G401.6 (cell line): ENCODE results near the gene POU2F1.

Experiments
- FAIRE-seq: peaks from 2 replicates; lab custom pipeline; 2012; peaks lifted over from hg19 to GRCh38; lab: Jason Lieb, UNC

POU2F1 gene

GRCh38 chr1:167442854-167443565, 222.3 kb downstream of the POU2F1 start:
- no peak for FAIRE-seq

DNA sequence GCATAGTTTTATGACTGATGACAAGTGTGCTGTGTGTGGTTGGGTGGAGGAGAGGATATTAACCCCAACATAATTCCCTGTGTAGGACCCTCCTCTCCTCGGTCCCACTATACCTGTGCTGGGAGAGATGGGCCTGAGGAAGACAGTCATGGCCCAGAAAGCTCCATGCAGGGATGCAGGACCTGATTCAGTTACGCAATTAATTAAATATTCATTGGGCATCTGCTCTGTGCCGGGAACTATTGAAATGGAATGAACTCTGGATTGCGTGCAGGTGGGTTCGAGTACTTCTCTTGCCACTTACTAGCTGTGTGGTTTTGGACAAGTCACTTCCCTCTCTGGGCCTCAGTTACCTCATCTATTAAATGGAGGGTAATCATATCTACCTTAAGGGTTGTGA, 223.1 kb downstream of the POU2F1 start:
- FAIRE-seq, result no peak

GRCh38 chr1:167446966-167447365, 226.3 kb downstream of the POU2F1 start:
- no peak for FAIRE-seq

DNA sequence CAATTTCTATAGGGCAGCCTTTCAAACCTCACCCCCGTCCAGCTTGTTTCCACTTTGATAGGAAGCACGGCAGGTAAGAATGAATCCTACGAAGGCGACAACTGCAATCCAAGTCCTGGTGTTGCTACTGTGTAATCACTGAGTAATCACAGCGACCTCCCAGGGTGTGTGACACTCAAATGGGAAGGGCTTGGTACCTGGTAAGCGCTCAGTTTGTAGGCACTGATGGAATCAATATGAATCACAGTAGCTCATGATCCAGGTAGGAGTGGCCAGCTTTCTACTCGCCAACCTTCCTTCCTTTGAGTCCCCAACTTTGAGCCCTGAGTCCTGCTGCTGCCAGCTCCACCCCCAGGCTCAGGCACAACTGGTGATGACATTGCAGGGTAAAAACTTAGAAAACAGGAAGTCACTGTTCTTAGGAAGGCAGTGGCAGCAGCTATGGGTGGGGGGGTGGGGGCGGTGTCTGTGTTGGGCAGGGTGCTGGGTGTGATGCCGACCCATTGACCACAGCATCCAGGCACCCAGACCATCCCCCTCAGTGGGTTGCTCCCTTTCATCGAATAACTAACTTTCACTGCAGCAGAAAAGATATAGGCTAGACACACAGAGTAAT, 226.9 kb downstream of the POU2F1 start:
- peak; percentile 33 for FAIRE-seq

GRCh38 chr1:167450843-167451242, 230.2 kb downstream of the POU2F1 start:
- FAIRE-seq, result no peak

GRCh38 chr1:167452483-167452882, 231.8 kb downstream of the POU2F1 start:
- FAIRE-seq, result no peak

DNA sequence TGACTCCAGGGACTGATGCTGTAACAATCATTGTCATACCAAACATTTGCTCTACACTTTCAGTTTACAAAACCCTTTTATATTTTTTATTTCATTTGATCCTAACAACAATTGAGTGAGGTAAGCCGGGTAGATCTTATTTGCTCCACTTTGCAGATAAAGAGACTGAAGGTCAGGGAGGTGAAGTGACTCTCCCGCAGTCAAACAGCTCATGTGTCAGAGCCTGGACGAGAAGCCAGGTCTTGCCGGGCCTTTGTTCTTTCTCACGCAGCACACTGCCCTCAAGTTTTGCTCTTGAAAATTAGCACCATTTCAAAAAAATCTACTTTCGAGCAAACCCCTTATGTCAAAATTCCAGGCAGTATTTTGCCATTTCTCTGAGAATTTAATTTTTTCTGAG, 232.4 kb downstream of the POU2F1 start:
- no peak for FAIRE-seq

GRCh38 chr1:167454304-167454893, 233.7 kb downstream of the POU2F1 start:
- peak; percentile 61 for FAIRE-seq

DNA sequence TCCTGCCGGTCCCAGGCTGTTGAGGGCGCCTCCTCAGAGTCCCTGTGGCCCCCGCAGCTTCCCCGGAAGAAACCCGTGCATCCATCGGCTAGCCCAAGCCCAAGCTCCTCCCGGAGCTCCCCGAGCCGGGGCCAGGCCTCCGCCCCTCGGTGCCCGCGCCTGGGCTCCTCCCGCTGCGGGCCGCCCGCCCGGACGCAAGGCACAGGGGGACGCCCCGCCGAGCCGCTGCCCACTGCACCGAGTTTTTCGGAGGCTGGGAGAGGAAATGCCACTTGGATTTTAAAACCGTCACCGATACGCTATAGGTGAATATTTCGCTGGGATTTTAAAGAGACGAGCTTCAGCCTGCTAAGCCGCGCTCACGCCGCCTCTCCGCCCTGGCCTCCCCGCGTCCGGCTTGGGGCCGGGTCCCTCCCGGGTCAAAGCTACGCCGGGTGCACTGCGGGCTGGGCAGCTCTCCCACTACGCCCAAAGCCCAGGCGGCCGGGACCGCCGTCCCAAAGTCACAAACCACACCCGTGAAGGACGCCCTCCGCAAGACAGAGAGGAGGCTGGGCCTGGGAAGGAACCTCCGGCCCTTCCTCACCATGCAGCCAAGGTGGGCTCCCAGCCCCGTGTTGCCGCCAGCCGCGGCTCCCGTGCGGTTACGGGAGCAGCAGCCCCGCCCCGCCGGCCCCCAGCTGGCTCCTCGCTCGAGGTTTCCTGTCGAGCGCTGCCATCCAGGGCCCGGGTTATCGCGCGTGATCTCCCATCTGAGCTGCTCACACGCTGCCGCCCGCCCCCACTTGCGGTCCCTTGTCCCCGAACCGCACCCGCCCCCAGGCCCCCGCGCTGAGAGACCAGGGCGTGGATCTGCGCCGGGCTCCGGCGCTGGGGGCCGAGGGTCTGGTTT, 234.5 kb downstream of the POU2F1 start:
- FAIRE-seq, result no peak

DNA sequence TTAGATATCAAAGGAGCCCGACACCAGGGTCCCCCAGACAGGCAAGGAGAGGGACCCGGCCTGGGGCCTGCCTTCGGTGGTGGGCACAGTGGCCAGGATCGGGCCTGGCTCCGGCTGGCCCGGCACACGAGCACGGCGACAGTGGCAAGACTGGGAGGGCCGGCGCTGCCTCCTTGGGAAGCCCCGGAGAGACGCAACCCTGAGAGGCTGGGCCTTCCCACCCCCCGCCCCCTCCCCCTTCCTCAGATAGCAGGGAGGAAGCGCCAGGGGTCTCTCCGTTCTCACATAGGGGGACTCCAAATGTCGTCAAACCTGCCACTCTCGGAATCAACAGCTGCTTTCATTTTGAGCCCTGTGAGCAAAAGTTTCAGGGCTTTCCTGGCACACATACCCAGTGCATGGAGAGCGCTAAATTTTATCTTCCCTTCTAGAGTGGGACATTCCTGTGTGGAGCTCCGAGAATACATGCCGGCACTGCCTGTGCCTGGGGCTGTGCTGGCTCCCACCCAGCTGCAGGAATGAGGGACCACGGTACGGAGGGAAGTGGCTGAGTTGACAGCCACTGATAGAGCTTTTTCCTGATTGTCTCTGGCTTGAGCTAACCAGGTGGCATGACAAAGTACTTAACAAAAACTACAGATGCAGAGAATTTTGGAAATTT, 235.2 kb downstream of the POU2F1 start:
- FAIRE-seq, result no peak

GRCh38 chr1:167456524-167456923, 235.8 kb downstream of the POU2F1 start:
- FAIRE-seq, result no peak

DNA sequence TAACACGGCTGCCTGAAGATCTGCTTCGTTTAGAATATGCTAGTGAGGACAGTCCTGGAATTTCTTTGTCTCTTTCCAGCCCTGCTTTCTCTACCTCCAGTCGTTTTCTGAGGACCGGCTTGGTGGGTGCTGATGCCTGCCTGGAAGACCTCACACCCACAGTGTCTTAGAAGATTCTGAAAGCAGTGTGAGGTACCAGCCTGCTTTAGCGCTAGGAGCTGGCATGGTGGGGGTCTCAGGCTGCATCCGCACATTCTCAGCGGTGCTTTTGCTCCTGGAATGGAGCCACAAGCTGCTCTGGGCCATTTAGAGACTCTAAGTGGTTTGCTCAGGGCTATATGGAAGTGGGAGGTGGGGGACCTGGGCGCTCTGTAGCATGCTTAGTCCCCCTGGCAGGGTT, 236.2 kb downstream of the POU2F1 start:
- no peak for FAIRE-seq

DNA sequence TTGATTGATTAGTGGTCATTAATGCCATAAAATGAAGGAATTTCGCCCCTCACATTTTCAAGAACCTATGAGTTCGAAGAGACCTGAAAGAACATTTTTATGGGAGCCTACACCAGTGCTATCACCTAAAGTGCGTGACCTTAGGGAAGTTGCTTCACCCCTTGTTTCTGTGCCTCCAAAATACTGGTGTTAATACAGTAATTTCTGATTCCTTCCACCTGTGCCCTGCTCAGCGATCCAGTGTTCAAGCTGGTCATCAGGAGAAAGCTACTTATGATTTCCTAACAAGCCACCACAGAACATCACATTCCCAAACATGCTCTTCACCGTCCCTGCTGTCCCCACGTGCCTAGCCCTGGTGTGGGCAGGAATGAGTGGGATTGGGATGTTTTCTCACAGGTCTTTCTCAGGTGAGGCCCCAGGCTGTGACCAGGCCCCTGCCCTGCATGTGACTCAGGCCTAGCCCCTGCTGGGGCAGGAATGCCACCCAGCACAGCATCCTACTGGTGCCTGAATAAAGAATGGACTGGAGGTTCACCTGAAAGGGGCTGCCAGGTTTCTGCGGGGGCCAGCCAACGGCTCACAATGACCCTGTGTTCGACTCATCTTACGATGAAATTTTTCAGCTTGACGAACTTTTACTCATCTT, 237.4 kb downstream of the POU2F1 start:
- no peak for FAIRE-seq

- no peak for FAIRE-seq
Measured at GRCh38 chr1:167460836-167461235, 240.2 kb downstream of the POU2F1 start.

GRCh38 chr1:167462341-167462740, 241.7 kb downstream of the POU2F1 start:
- no peak for FAIRE-seq

DNA sequence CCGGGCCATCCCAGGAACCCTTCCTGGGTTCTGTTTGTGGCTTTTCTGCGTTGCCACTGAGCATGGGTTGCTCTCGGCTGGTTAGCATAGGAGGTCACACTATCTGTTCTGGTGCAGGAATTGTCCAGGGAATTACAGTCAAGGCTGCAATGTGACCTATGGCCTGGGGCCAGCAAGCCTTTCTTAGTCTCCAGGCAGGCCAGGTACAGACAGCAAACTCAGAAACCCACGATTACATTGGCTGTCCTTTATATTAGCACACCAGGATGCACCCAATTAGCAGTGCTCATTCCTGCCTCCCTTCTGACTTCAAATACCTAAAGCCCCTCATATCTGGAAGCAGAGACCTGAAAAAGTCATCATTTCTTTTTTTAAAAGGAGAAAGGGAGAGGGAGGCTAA, 242.4 kb downstream of the POU2F1 start:
- FAIRE-seq, result no peak

DNA sequence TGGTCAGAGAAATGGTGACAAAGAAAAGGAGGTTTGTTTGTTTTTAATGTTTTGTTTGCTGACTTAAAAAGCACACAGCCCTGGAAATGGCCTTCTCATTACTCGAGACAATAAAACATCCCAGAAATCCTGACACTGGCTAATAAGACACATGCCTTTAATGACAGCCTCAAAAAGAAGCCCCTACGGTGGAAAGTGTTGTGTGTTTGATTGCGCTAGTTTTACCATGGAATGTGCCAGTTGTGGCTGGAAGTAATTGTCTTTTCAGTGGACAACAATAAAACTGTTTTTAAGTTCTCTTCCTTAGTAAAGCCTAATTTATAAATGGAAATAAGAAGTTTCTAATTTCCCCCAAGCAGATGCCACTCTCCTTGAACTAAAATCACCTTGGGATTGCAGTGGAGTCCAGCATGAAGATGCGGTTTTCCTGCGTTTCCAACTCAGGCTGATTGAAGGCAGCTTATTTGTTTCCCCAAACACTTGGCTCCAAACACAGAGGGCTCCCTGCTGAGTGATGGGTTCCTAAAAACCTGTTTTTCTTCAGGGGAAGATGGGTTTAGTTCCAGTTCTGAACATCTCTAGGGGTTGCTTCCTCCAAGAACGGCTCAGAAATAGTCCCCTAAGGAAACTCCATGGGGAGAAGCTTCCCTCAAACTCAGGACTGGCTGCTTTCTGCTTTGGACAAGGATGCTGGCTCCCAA, 243.3 kb downstream of the POU2F1 start:
- FAIRE-seq, result peak; percentile 98

GRCh38 chr1:167465018-167465417, 244.3 kb downstream of the POU2F1 start:
- FAIRE-seq, result peak; percentile 85

DNA sequence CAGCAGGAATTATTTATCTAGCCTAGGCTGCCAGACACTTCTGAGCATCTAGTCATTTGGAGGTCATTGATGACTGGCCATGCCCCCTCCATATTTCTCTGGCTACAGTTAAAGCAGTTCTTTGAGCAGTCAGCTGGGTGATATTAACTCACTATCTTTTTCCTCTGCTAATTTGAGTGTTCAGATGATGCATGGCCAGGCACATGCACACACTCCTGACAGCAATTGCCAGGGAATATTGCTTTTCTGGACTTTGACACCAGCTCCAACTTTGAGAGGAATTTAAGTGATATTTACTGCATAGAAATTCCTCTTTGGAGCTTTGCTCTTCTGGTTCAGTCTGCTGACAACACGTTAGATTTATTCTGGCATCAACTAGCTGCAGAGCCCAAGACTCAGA, 245.1 kb downstream of the POU2F1 start:
- FAIRE-seq, result no peak

- peak; percentile 100 for FAIRE-seq
Measured at GRCh38 chr1:167467126-167467710, 246.5 kb downstream of the POU2F1 start.

DNA sequence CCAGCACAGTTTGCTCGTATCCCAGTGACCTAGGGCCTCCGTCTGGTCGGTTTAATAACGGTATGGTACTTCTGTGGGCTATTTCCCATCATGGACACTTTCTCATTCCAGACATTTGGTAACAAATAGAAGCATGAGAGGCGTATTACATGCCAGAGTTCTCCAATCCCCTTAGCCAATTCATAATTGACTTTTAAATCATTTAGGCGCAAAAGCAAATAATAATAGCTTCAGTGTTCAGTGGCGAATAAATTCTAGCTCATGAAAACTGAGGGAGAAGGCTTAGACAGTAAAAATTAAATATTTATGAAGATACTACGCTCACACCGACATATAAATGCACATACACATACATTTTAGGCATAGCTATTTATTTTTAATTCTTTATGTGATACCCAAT, 247.1 kb downstream of the POU2F1 start:
- FAIRE-seq, result no peak
